Eye (tissue), 1 donor: ENCODE measurements around the gene COMMD6.
"Not testable (repeated sequence)": the region's sequence is repeated elsewhere in the genome, so short reads cannot be mapped to it uniquely, and the experiment has no call there.

ENCODE experiments used
- DNase-seq: peaks from one replicate; pipeline ENCODE4 v3.0.0-alpha.2; 2015

COMMD6 gene

DNA sequence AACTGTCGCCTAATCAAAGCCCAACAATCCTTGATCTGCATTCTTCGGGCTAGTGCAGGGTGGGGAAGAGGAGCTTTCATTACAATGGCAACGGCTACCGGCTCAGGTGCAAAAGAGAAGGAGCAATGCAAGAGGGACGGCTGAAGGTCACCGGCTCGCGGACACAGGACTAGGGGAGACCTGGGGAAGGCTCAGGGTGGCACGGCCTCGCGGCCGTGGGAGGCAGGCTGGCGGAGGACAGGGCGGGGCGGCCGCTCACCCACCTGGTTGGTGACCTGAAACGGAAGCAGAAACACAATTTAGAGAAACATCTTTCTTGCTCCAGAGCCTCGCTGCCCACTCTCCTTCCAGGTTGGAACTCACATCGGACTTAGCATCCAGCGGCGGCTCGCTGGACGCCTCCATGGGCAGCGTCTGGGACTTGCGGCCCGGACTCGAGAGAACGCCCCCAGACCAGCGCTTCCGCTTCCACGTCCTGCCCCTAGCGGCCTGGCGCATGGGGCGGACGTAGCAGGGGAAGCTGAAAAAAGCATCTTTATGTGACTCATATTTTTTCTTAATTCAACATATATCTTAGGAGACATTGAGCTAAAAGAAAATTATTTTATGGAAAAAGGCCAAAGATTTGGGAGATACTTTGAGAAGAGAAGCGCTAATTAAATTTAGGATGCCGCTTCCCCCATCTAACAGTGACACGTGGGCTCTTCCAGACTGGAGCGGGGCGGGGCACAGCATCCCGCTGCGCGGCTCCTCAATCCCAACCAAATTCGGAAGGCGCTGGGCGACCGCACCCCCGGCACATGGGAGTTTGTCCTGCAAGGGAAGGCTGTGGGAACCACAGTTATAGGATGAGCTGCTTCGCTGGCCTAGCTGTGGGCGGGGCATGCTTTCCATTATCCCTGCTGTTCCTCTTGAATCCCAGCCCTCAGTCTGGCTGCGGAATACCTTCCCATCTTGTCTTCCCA is at the start of gene COMMD6:
TSS of gene COMMD6 (minus strand) at position 441 of the 965 bp plus-strand sequence. CDS start at position 405, 36 bp downstream.
- DNase-seq: peak; percentile 94

DNA sequence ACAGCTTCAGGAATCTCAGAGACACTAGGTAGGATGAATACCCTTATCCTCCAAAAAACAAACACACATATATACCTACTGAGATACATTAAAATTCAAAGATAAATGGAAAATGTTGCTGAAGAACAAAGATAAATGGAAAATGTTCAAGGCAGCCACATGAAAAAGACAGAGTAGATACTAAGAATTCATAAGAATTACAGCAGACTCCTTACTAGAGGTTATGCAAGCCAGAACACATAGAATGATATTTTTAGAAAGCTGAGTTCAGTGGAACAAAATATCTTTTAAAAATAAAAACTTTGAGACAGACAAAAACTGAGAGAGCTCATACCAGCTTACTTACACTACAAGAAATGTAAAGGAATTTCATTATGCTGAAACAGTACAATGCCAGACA is 47.5 kb upstream of the COMMD6 start:
- DNase-seq: no peak

DNA sequence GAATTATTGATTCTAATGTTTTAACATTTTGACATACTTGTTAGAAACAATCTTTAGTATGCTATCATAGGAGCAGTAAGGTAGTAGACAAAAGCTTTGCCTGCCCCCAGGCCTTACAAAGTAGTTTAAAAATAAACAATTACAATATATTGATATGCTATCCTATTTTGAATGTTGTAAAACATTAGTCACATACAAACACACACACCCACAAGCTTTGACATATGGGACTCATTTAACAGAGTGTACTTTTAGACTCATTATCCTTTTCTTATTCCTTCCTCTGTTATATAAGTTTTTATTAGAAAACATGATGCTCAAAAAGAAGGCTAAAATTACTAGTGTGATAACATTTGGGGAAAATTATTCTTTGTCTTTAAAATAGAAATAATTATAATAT is 45.5 kb upstream of the COMMD6 start:
- DNase-seq: no peak

DNA sequence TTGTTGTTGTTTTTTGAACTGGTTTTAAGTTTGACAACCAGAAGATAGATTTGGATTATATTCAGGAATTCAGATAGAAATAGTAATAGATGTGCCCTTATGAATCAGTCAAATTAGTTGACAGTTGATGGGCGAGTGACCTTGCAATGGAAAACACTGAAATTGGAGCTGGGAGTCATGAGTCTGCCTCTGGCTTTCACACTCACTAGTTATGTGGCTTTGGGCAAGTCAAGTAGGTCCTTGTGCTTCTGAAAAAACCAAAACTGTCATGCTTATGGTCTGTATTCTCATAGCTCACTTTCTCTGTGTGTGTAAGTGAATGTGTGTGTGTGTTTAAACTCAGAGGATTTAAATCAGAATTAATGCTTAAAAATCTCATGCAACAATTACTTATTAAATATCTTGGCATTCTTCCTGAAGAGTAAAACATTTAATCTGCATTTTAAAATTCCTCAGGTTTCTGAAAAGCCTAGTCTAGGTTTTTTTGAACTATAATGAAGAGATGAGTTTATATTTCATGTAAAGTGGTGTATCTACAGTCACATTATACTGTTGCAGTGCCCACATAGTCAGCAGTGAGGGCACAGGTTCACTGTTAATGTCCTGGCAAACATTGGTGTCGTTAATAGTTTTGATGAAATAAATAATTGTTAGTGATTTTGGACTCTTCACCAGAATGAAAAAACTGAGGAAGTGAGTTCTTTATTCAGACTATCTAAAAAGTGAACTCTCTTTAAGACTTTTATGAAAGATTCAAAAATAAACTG is 44.4 kb upstream of the COMMD6 start:
- no peak for DNase-seq

DNA sequence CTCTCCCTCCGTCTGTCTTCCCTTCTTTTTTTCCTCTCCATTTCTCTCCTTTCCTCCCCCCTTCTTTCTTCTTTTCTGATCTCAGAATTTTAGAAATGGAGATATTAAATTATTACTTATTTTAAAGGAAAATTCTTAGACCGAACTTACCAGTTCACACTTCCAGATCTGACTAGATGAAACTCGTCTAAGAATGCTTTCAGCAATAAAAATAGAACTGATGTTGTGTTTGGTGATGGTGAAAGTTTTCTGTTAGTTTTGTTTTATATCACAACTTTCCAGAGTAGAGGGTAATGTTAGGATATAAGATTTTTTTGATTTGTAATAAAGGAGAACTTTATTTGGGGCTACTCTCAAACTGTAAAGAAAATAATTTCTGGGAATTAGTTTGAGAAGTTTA is 41.9 kb upstream of the COMMD6 start:
- no peak for DNase-seq

DNA sequence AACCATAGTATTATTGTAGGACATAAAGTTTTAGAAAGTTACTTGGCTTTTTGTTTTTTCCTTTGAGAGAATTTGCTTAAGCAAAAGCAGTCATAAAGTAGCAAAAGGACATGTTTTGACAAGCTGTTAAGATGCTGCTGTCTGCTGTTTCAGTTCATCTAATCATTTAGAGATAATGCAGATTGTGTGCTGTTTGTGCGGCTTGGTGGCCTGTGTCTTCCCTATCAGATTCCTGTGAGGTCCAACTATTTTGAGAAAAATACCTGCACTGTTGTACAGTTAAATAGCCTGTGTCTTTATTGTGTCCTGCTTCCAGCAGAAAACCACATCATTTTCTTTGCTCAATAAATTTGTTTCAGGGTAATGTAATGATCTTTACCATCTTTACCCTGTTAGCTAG is 31.9 kb upstream of the COMMD6 start:
- no peak for DNase-seq

DNA sequence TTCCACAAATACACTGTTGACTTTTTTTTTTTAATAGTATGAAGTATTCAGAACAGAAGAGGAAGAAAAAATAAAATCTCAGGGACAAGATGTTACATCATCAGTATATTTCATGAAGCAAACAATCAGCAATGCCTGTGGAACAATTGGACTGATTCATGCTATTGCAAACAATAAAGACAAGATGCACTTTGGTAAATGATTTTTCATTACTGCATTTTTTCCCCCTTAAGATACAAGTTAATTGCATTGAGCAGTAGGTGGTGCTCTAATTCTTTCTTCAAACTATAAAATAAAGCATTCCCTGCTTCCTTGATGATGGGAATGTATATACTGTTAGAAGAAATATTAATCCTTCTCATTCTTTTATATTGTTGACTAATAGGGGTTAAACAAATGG is 29.0 kb upstream of the COMMD6 start:
- DNase-seq: peak; percentile 15

DNA sequence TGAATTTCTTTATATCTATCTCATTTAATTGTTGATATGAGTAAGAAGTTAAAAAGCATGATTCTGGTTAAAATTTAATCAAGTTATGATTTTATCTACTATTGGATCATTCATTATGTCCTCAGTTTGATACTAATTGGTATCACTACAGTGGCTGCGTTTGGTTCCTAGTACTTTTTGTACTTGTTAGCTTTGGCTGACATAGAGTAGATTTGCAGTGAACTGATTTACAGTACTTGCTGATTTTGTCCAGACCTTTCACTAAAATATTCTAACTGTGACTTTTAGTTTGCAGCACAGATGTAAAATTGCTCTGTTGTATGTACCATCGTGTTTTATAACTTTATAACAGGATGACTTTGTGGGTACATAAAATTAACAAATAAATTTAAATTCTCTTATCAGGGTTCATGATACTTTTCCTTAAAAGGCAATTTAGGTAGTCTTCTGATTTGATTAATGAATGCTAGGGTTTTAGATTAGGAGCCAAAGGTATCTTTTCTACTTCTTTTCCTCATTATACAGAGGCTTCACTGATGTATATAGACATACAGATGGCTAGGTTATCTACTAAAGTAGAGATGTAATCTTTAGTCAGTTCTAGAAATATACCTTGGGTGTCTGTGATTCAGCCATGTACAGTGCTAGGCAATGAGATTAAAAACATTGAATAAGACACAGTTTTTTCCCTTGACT is 20.7 kb upstream of the COMMD6 start:
- no peak for DNase-seq

DNA sequence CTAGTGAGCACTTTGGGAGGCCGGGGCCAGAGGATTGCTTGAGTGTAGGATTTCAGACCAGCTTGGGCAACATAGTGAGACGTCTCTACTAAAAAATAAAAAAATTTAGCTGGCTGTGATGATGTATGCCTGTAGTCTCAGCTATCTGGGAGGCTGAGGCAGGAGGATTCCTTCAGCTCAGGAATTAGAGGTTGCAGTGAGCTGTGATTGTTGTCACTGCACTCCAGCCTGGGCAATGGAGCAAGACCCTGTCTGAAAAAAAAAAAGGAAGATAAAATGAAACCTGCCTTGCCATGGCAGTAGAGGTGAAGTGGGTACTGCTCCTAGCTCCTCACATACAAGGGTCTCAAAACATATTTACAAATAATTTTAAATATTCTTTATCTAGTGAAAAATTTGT is 19.3 kb upstream of the COMMD6 start:
- no peak for DNase-seq

DNA sequence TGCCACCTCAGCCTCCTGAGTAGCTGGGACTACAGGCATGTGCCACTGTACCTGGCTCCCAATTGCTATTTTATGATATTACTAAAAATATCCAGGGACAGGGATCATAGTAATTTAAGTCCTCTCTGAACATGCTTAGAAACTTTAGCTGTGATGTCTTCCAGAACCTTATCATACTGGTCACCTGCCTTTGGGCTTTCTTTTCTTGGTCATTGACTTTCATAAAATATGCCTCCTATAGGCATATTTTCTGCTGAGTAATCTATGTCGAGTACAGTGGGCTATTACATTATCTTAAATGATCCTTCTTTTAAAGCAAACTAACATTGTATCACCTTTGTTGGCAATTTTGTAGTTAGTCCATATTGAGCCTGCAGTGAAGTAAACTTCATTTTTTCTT is 18.2 kb upstream of the COMMD6 start:
- no peak for DNase-seq

DNA sequence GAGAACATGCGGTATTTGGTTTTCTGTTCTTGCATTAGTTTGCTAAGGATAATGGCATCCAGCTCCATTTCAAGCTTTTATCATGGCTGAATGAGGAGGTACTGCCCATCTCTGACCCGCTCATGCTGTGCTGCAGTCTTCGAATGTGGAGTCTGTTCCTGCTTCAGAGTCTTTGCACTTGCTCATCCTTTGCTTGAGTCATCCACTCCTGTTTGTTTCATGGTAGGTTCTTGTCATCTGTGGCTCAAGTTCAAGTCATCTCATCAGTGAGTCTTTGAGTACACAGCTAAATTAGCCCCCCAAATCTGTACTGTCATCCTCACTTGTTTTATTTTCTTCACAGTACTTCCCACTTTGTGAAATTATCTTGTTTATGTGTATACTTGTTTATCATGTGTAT is 17.3 kb upstream of the COMMD6 start:
- no peak for DNase-seq

DNA sequence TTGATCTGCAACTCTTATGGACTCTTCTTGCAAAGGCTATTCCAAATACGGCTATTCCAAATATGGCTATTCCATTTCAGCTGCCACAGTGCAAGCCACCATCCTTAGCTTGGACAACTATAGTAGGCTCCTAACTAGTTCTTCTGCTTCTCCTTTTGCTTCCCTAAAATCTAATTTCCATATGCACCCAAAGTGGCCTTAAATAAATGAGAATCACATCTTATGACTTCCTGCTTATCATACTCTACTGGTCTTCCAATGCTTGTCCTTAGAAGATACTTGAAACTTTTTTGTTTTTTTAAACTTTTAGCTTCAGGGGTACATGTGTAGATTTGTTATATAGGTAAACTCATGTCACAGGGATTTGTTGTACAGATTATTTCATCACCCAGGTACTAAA is 16.8 kb upstream of the COMMD6 start:
- DNase-seq: no peak

DNA sequence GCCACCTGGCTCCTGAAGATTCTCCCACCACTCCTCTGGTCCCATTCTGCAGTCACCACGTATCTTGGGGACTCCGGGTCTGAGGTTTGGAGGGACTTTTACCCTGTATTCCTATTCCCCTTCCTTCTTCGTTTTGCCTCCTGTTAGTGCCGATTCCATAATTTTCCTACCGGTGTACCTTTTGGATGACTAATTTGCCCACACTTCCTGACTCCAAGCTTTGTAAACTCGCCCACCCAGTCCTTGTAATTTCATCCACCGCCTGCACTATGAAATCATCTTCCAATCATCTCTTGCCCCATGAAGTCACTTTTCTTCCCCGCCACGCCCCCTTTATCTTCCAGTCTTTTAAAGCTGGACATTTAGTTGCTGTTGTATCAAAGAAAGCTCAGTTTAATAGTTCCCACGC is 12.5 kb upstream of the COMMD6 start:
- DNase-seq: peak; percentile 69

DNA sequence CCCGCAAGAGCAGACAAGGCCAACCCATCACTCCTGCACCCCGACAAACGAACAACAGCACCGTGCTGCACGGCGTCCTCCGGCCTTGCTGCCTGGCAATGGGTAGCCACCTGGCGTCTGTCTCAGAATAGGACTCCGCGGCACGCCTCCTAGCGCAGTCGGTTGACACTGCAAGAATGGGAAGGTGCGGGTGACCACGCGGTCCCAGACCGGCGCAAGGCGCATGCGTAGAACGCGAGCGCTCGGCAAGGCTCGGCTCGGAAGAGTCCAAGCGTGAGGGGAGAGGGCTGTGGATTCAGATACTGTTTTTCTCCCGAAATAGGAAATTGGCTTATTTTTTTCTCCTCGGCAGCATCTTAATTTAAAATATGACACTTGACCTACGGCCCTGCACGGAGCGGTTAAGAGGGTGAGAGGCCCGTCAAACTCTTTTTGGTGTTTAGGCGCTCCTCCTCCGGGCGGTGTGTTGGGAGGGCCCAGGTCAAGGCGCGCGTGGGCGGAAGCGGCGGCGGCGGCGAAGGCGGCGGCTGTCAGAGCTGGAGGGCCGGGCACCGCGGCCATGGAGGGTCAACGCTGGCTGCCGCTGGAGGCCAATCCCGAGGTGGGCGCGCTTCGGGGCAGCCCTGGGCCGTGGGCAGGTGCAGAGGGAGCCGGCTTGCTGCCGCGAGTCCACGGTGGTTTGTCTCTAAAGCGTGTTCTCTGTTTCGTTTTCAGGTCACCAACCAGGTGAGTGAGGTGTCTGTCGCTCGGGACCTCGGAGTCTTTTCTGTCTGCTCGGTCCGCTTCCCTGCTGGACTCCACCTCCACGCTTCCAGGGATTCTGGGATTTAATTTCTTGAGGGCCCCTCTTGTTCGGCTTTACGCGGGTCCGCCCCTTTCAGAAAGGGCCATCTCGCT is 11.9 kb upstream of the COMMD6 start, which contains the start of gene UCHL3:
TSS of gene UCHL3 (plus strand) at position 530 of the 897 bp plus-strand sequence. CDS start at position 560, 30 bp downstream.
- peak; percentile 99 for DNase-seq

DNA sequence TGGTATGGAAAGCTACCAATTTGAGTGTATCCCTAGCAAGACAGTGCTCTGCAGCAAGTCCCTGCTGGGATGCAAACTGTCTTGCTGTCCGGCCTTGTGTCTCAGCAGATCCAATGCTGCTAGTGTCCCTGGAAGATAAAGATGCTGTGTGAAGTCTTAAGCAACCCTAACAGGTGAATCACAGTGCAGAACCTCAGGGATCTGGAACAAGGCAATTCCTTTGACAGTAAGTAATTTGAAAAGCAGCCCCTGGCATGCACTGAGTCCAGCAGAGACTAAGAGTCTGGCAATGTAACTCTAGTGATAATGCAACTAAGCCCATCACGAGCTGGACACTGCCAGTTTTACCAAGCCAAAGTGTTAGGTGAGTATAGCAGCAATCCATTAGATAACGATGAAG is 10.3 kb upstream of the COMMD6 start:
- DNase-seq: no peak

DNA sequence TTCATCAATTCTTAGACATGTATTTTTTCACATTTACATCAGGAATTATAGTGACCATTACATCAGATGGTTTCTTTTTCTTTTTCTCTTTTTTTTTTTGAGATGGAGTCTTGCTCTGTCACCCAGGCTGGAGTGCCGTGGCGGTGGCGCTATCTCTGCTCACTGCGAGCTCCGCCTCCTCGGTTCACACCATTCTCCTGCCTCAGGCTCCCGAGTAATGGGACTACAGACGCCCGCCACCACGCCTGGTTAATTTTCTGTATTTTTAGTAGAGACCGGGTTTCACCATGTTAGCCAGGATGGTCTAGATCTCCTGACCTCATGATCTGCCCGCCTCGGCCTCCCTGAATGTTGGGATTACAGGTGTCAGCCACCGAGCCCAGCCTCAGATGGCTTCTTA is 7.7 kb upstream of the COMMD6 start:
- DNase-seq: not testable (repeated sequence)

DNA sequence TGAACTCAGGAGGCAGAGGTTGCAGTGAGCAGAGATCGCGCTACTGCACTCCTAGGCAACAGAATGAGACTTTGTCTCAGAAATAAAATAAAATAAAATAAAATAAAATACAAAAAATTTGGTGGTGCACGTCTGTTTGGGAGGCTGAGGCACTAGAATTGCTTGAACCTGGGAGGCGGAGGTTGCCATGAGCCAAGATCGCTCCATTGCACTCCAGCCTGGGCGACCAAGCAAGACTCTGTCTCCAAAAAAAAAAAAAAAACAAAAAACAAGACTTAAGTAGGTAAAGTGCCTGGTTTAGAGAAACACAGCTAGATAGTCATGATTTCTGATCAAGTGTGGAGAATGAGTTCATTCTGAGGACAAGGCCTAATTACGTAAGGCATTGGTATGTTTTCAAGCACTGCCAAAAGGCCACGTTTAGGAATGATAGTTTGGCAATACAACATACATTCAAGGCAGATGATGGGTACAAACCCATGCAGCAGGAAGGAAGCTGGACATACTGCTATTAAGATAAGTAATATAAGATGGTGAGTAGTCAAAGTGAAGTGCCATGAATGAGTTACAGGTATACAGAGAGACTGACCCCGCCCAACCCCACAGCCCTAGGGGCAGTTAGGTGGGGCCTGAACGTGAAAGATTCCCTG is 7.2 kb upstream of the COMMD6 start:
- no peak for DNase-seq

DNA sequence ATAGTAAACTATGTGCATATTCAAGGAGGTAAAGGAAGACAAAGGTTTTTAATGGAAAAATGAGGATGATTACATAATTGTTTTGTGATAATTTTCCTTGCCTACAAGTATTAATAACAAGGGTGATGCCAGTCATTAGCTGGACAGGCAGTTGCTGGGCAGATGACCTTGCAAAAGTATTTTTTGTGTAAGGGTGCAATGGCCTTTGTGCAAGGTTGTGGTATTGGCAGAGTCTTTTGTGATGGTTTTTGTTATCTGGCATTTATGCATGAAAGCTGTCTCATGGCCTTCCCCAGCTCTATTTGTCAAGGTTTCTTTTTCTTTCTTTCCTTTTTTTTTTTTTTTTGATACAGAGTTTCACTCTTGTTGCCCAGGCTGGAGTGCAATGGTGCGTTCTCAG is 4.3 kb upstream of the COMMD6 start:
- DNase-seq: no peak

DNA sequence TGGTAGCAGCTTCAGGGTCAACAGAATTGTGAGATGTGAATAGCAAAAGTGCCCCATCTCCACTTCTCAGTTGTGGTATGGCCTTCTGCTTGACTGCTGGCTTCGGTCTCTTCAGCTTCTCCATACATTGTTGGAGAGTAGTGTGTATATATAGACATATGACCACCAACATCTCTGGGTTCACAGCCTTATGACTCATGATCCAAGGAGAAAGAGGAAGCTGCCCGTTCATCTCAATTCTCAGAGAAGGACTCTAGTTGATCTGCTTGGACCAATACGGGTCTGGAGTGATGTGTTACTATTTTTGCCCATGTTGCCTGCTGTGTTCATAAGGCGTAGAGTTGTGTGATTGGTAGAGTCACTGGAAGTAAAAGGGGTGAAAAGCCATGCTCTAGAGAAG is 3.6 kb upstream of the COMMD6 start:
- DNase-seq: no peak

DNA sequence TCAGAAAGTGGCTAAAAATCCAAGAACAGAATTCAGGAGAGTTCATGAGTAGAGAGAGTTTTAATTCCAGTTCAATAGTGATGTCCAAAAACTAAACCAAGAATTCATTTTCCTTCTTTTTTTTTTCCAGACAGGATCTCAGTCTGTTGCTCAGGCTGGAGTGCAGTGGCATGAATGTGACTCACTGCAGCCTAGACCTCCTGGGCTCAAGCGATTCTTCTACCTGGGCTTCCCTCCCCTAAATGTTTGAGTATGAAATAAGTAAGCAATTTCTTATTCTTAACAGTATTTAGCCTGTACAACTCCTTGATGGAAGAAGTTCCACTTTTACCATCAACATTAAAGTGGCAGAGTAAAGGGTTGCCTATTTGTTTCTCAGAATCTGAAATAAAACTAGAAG is 3.8 kb downstream of the COMMD6 start:
- DNase-seq: no peak

DNA sequence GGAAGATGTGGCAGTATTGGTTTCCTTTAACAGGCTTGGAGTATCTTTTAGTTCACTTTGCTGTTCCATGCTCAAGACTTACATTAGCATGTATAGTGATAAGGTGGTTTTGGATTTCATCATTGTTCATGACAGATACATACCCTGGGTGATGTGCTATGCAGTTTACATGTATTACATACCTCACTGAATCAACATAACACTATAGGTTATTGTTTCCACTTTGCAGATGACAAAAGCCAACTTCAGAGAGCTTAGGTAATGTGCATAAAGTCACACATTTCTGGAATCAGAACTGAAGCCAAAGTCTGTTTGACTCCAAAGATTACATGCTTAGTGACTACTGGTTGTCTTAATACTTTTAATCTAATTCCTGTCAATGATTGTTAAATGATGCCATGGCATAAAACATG is 7.1 kb downstream of the COMMD6 start:
- no peak for DNase-seq

DNA sequence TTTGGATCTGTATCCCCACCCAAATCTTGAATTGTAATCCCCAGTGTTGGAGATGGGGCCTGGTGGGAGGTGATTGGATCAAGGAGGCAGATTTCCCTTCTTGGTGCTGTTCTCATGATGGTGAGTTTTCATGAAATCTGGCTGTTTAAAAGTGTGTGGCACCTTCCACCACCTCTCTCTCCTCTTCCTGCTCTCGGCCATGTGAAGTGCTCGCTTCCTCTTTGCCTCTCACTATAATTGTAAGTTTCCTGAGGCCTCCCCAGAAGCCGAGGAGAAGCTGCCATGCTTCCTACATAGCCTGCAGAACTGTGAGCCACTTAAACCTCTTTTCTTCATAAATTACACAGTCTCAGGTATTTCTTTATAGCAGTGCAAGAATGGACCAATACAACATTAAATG is 15.7 kb downstream of the COMMD6 start:
- no peak for DNase-seq
